Left kidney (tissue), 2 donors: ENCODE data around the gene RABL2A. TPM values are rescaled to one million over a fixed set of nuclear protein-coding genes. Genes with fewer than 3 reads are reported as not detected.
"Not testable (repeated sequence)": the region's sequence is repeated elsewhere in the genome, so short reads cannot be mapped to it uniquely, and the experiment has no call there.

Experiments used
- DNase-seq: peaks from one replicate; pipeline ENCODE4 v3.0.0-alpha.2; 2013
- polyA plus RNA-seq: library from polyadenylated mRNA; unstranded; fragments of 120-200 nt; gene quantifications from one replicate; pipeline ENCODE4 v1.2.1, GENCODE V29; 2013; ENCODE audit not compliant: insufficient read length

The RABL2A gene
- polyA plus RNA-seq, 1 donor: 73.0 TPM

GRCh38 chr2:113677330-113677729 is 50.3 kb downstream of the RABL2A start:
- DNase-seq: no peak

- no peak for DNase-seq
Measured at GRCh38 chr2:113679457-113679856, 52.4 kb downstream of the RABL2A start.

- DNase-seq: no peak
Measured at GRCh38 chr2:113685471-113685870, 58.4 kb downstream of the RABL2A start.

- no peak for DNase-seq
Measured at GRCh38 chr2:113686537-113686936, 59.5 kb downstream of the RABL2A start.

- DNase-seq: not testable (repeated sequence)
Measured at GRCh38 chr2:113690871-113691270, 63.8 kb downstream of the RABL2A start.

Other genes with a start within 250 kb of the RABL2A start
- 65.8 TPM for gene ZNG1B, start 189.6 kb upstream of the RABL2A start, polyA plus RNA-seq
- gene FOXD4L1, start 128.6 kb upstream of the RABL2A start, polyA plus RNA-seq: 0.60 TPM
- 158 TPM for gene SLC35F5, start 129.4 kb downstream of the RABL2A start, polyA plus RNA-seq